ENCODE results near the gene NLRC4. TPM values are rescaled to one million over a fixed set of nuclear protein-coding genes. Genes with fewer than 3 reads are reported as not detected.
"Not testable (repeated sequence)": the region's sequence is repeated elsewhere in the genome, so short reads cannot be mapped to it uniquely, and the experiment has no call there.

Gene NLRC4
- polyA plus RNA-seq (2013, experiment 1 of 2), result not detected
- not detected for polyA plus RNA-seq (2013, experiment 2 of 2)

GRCh38 chr2:32264422-32265105, at the start of gene NLRC4:
Gene NLRC4 (minus strand): TSS chr2:32264886. CDS start chr2:32256775, 8,111 bp downstream.
- no peak within 1 kb of the TSS for H3K27ac ChIP-seq (ENCODE audit: low read depth, low read length)
- no peak within 1 kb of the TSS for H3K9ac ChIP-seq (ENCODE audit: low read depth, low read length)
- no peak within 1 kb of the TSS for H3K4me3 ChIP-seq (ENCODE audit: low read length)

GRCh38 chr2:32310577-32310976, 45.9 kb upstream of the NLRC4 start:
- no peaks in the 10 kb centered on the region for H3K4me1 ChIP-seq (ENCODE audit: insufficient read depth, low read length)
- 95% methylated on average over 7 of the region's 7 CpGs for WGBS
- no peak overlapping the region for H3K27ac ChIP-seq (ENCODE audit: low read depth, low read length)
- no peak overlapping the region for H3K4me3 ChIP-seq (ENCODE audit: low read length)
- H3K9me3 ChIP-seq (ENCODE audit: insufficient read depth, low read depth, low read length), result no peaks in the 10 kb centered on the region
- H3K9ac ChIP-seq (ENCODE audit: low read depth, low read length), result no peak overlapping the region
- no peaks in the 10 kb centered on the region for H3K27me3 ChIP-seq (ENCODE audit: insufficient read depth, low read length)
- H3K36me3 ChIP-seq (ENCODE audit: insufficient read depth, low read length), result peaks cover 18% of the 10 kb centered on the region

More at GRCh38 chr2:32264422-32265105, at the start of gene NLRC4:
- 85% methylated on average over 7 of the region's 7 CpGs for WGBS
- Histone ChIP-seq H3K4me1 (ENCODE audit: insufficient read depth, low read length) (no peaks in the 10 kb centered on the region), H3K27me3 (ENCODE audit: insufficient read depth, low read length) (no peaks in the 10 kb centered on the region), H3K36me3 (ENCODE audit: insufficient read depth, low read length) (no peaks in the 10 kb centered on the region), H3K9me3 (ENCODE audit: insufficient read depth, low read depth, low read length) (no peaks in the 10 kb centered on the region)

- peaks cover 34% of the 10 kb centered on the region for H3K36me3 ChIP-seq (ENCODE audit: insufficient read depth, low read length)
- not testable (repeated sequence) for H3K4me3 ChIP-seq (ENCODE audit: low read length); H3K9me3 ChIP-seq (ENCODE audit: insufficient read depth, low read depth, low read length); H3K27me3 ChIP-seq (ENCODE audit: insufficient read depth, low read length); H3K9ac ChIP-seq (ENCODE audit: low read depth, low read length); H3K27ac ChIP-seq (ENCODE audit: low read depth, low read length); H3K4me1 ChIP-seq (ENCODE audit: insufficient read depth, low read length)
- 96% methylated on average over 43 of the region's 43 CpGs for WGBS
Observed at GRCh38 chr2:32293966-32294562, 29.4 kb upstream of the NLRC4 start.

- not testable (repeated sequence) for H3K9me3 ChIP-seq (ENCODE audit: insufficient read depth, low read depth, low read length); H3K9ac ChIP-seq (ENCODE audit: low read depth, low read length); H3K27me3 ChIP-seq (ENCODE audit: insufficient read depth, low read length); H3K4me3 ChIP-seq (ENCODE audit: low read length); H3K27ac ChIP-seq (ENCODE audit: low read depth, low read length); H3K4me1 ChIP-seq (ENCODE audit: insufficient read depth, low read length)
- 98% methylated on average over 14 of the region's 26 CpGs for WGBS
- H3K36me3 ChIP-seq (ENCODE audit: insufficient read depth, low read length), result peaks cover 32% of the 10 kb centered on the region
Observed at GRCh38 chr2:32293493-32293892, 28.8 kb upstream of the NLRC4 start.

- WGBS, result 97% methylated on average over 2 of the region's 2 CpGs
- peaks cover 32% of the 10 kb centered on the region for H3K36me3 ChIP-seq (ENCODE audit: insufficient read depth, low read length)
- H3K4me1 ChIP-seq (ENCODE audit: insufficient read depth, low read length), result no peaks in the 10 kb centered on the region
Observed at GRCh38 chr2:32291746-32292145, 27.1 kb upstream of the NLRC4 start.

GRCh38 chr2:32290000-32290339, 25.3 kb upstream of the NLRC4 start:
- no peak overlapping the region for H3K9ac ChIP-seq (ENCODE audit: low read depth, low read length)
- H3K27me3 ChIP-seq (ENCODE audit: insufficient read depth, low read length), result no peaks in the 10 kb centered on the region
- H3K9me3 ChIP-seq (ENCODE audit: insufficient read depth, low read depth, low read length), result peaks cover under 1% of the 10 kb centered on the region; the same call in 1 of the 2 replicates
- no peaks in the 10 kb centered on the region for H3K4me1 ChIP-seq (ENCODE audit: insufficient read depth, low read length)
- no peak overlapping the region for H3K27ac ChIP-seq (ENCODE audit: low read depth, low read length)
- WGBS, result no CpG with 5 or more reads among the region's 2 CpGs
- peaks cover 17% of the 10 kb centered on the region for H3K36me3 ChIP-seq (ENCODE audit: insufficient read depth, low read length)
- H3K4me3 ChIP-seq (ENCODE audit: low read length), result no peak overlapping the region

More at GRCh38 chr2:32291746-32292145, 27.1 kb upstream of the NLRC4 start:
- H3K9me3 ChIP-seq (ENCODE audit: insufficient read depth, low read depth, low read length), result peaks cover 5% of the 10 kb centered on the region; the same call in 1 of the 2 replicates
- no peak overlapping the region for H3K9ac ChIP-seq (ENCODE audit: low read depth, low read length)
- no peaks in the 10 kb centered on the region for H3K27me3 ChIP-seq (ENCODE audit: insufficient read depth, low read length)
- H3K4me3 ChIP-seq (ENCODE audit: low read length), result no peak overlapping the region
- no peak overlapping the region for H3K27ac ChIP-seq (ENCODE audit: low read depth, low read length)

GRCh38 chr2:32289165-32289999, 24.7 kb upstream of the NLRC4 start:
- H3K4me3 ChIP-seq (ENCODE audit: low read length), result no peak overlapping the region
- H3K9ac ChIP-seq (ENCODE audit: low read depth, low read length), result no peak overlapping the region
- no peak overlapping the region for H3K27ac ChIP-seq (ENCODE audit: low read depth, low read length)
- no peaks in the 10 kb centered on the region for H3K27me3 ChIP-seq (ENCODE audit: insufficient read depth, low read length)
- H3K9me3 ChIP-seq (ENCODE audit: insufficient read depth, low read depth, low read length), result no peaks in the 10 kb centered on the region
- no peaks in the 10 kb centered on the region for H3K4me1 ChIP-seq (ENCODE audit: insufficient read depth, low read length)
- peaks cover 15% of the 10 kb centered on the region for H3K36me3 ChIP-seq (ENCODE audit: insufficient read depth, low read length)
- WGBS, result 94% methylated on average over 3 of the region's 4 CpGs

- no peaks in the 10 kb centered on the region for H3K4me1 ChIP-seq (ENCODE audit: insufficient read depth, low read length)
- 96% methylated on average over 2 of the region's 2 CpGs for WGBS
- H3K4me3 ChIP-seq (ENCODE audit: low read length), result no peak overlapping the region
- H3K36me3 ChIP-seq (ENCODE audit: insufficient read depth, low read length), result peaks cover 7% of the 10 kb centered on the region; the same call in 1 of the 2 replicates
- no peaks in the 10 kb centered on the region for H3K9me3 ChIP-seq (ENCODE audit: insufficient read depth, low read depth, low read length)
- H3K27ac ChIP-seq (ENCODE audit: low read depth, low read length), result no peak overlapping the region
- no peak overlapping the region for H3K9ac ChIP-seq (ENCODE audit: low read depth, low read length)
- no peaks in the 10 kb centered on the region for H3K27me3 ChIP-seq (ENCODE audit: insufficient read depth, low read length)
Observed at GRCh38 chr2:32284321-32284720, 19.6 kb upstream of the NLRC4 start.

GRCh38 chr2:32278478-32278853, 13.8 kb upstream of the NLRC4 start:
- Histone ChIP-seq H3K9me3 (ENCODE audit: insufficient read depth, low read depth, low read length) (no peaks in the 10 kb centered on the region), H3K27me3 (ENCODE audit: insufficient read depth, low read length) (peaks cover 4% of the 10 kb centered on the region; the same call in 1 of the 2 replicates), H3K9ac (ENCODE audit: low read depth, low read length) (peak overlapping the region; percentile 88), H3K36me3 (ENCODE audit: insufficient read depth, low read length) (peaks cover 7% of the 10 kb centered on the region; the same call in 1 of the 2 replicates), H3K27ac (ENCODE audit: low read depth, low read length) (peak overlapping the region; percentile 65), H3K4me3 (ENCODE audit: low read length) (peak overlapping the region; percentile 90), H3K4me1 (ENCODE audit: insufficient read depth, low read length) (no peaks in the 10 kb centered on the region)
- WGBS, result 67% methylated on average over 6 of the region's 6 CpGs

- WGBS, result under 1% methylated on average over 59 of the region's 59 CpGs
- H3K9me3 ChIP-seq (ENCODE audit: insufficient read depth, low read depth, low read length), result no peaks in the 10 kb centered on the region
- H3K4me1 ChIP-seq (ENCODE audit: insufficient read depth, low read length), result no peaks in the 10 kb centered on the region
- H3K27me3 ChIP-seq (ENCODE audit: insufficient read depth, low read length), result peaks cover 6% of the 10 kb centered on the region; the same call in 1 of the 2 replicates
- peak within 1 kb of the TSS; percentile 65 for H3K27ac ChIP-seq (ENCODE audit: low read depth, low read length)
- peak within 1 kb of the TSS; percentile 88 for H3K9ac ChIP-seq (ENCODE audit: low read depth, low read length)
- peak within 1 kb of the TSS; percentile 90 for H3K4me3 ChIP-seq (ENCODE audit: low read length)
- H3K36me3 ChIP-seq (ENCODE audit: insufficient read depth, low read length), result peaks cover 7% of the 10 kb centered on the region; the same call in 1 of the 2 replicates
Observed at GRCh38 chr2:32277674-32278477, 13.2 kb upstream of the NLRC4 start, which contains the start of gene YIPF4. Gene YIPF4 (plus strand): TSS chr2:32277904. CDS start chr2:32278156, 252 bp downstream.

Data from HUES64 (cell line).